ENCODE results near the gene CHCHD3.

DNA sequence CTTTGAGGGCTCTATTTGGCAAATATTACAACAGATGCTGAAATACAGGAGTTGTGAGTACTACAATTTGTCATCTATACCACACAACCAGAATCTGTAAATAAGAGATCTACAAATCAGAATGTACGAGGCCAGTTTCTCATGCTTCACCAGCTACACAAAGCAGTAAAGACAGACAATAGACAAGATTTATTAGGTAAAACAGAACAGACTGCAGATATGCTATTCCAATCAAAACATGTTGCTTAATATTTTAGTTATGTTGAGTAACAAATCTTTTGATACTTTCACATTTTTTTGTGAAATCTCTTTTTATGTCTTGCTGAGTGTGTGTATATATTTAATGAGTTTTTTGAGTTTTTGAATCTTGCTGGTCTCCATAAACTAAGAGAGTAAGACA is 109.1 kb downstream of the CHCHD3 start:
- TF ChIP-seq, protein P1, sequence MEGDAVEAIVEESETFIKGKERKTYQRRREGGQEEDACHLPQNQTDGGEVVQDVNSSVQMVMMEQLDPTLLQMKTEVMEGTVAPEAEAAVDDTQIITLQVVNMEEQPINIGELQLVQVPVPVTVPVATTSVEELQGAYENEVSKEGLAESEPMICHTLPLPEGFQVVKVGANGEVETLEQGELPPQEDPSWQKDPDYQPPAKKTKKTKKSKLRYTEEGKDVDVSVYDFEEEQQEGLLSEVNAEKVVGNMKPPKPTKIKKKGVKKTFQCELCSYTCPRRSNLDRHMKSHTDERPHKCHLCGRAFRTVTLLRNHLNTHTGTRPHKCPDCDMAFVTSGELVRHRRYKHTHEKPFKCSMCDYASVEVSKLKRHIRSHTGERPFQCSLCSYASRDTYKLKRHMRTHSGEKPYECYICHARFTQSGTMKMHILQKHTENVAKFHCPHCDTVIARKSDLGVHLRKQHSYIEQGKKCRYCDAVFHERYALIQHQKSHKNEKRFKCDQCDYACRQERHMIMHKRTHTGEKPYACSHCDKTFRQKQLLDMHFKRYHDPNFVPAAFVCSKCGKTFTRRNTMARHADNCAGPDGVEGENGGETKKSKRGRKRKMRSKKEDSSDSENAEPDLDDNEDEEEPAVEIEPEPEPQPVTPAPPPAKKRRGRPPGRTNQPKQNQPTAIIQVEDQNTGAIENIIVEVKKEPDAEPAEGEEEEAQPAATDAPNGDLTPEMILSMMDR (IDR thresholded peaks at IDR 0.05) = no peak
- no peak for TF ChIP-seq ZFX (IDR thresholded peaks at IDR 0.05; ENCODE audit: borderline replicate concordance)

Data from 22Rv1 (cell line).